ENCODE results near the gene PLAC8. TPM values are rescaled to one million over a fixed set of nuclear protein-coding genes. Genes with fewer than 3 reads are reported as not detected.

Gene PLAC8
- total and polyA plus RNA-seq, 12 donors = 0.39 to 9.4 (median 0.63) TPM

GRCh38 chr4:83139514-83140156, 25.1 kb upstream of the PLAC8 start:
- no peak for TF ChIP-seq CTCF (IDR thresholded peaks at IDR 0.05)
- no peak overlapping the region for H3K27ac ChIP-seq
- H3K9me3 ChIP-seq = peaks cover 0 to 9% (median 0%) of the 10 kb centered on the region in 11 donors
- no peak overlapping the region for H3K4me3 ChIP-seq
- H3K4me1 ChIP-seq = no peaks in the 10 kb centered on the region
- intact Hi-C loops (cut with DNase I) = no loop called here
- no peak for DNase-seq
- 84 to 87% methylated on average over 3 of the region's 3 CpGs for WGBS, 2 donors
- H3K36me3 ChIP-seq = no peaks in the 10 kb centered on the region
- no peaks in the 10 kb centered on the region for H3K27me3 ChIP-seq
- no peak for ATAC-seq

GRCh38 chr4:83138946-83139345, 24.4 kb upstream of the PLAC8 start:
- ATAC-seq (no peak), DNase-seq (no peak)
- Histone ChIP-seq H3K4me3 (no peak overlapping the region), H3K36me3 (no peaks in the 10 kb centered on the region), H3K4me1 (no peaks in the 10 kb centered on the region), H3K27ac (no peak overlapping the region), H3K9me3 (peaks cover 0 to 9% (median 0%) of the 10 kb centered on the region in 11 donors), H3K27me3 (no peaks in the 10 kb centered on the region)
- TF ChIP-seq CTCF (IDR thresholded peaks at IDR 0.05) = no peak
- 64 to 70% methylated on average over 4 of the region's 4 CpGs for WGBS, 2 donors
- intact Hi-C loops (cut with DNase I) = no loop called here

DNA sequence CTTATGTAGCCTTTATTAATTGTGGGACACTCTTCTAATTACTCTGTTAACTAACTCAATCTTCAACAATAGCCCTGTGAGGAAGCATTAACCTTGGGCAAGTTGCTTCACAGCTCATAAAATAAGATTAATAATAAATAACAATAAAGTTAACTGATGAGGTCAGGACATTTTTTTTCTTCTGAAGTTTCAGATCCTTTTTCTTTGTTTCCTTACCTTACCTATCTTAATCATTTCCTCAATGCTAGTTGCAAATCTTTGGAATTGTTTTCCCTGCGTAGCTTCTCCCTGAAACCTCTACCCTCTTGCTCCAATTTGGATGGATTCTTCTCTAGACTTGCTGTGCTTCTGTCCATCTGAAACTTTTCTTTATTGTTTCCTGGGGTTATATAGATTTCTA, 17.5 kb upstream of the PLAC8 start:
- intact Hi-C loops (cut with DNase I) = no loop called here
- Histone ChIP-seq H3K27ac (no peak overlapping the region), H3K36me3 (no peaks in the 10 kb centered on the region), H3K27me3 (no peaks in the 10 kb centered on the region), H3K9me3 (peaks cover 0 to 9% (median 0%) of the 10 kb centered on the region in 11 donors), H3K4me1 (peaks cover 0 to under 1% (median 0%) of the 10 kb centered on the region in 9 donors), H3K4me3 (no peak overlapping the region)
- 75 to 84% methylated on average over 1 of the region's 1 CpG for WGBS, 2 donors
- ATAC-seq (no peak), DNase-seq (no peak)
- TF ChIP-seq CTCF (IDR thresholded peaks at IDR 0.05) = no peak

DNA sequence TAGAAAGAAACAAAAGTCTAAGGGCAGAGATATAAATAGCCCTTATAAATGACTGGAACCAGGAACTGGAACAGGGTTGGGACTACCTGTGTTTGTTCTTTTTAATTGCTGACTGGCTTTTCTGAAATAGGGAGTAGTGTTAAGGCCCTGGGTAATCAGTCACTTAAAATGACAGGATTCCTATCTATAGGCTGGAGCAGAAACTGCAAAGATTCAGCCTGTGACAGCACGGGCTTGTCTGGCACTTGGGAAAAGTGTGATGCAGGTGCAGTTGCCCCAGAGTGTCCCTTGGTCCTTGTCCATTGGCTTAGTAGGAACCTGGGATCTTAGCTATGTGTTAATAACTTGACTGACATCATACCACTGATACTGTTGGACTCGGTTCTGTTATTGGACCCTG, 14.7 kb upstream of the PLAC8 start:
- Histone ChIP-seq H3K27me3 (no peaks in the 10 kb centered on the region), H3K9me3 (peaks cover 0 to 15% (median 0%) of the 10 kb centered on the region in 11 donors), H3K36me3 (no peaks in the 10 kb centered on the region), H3K4me3 (no peak overlapping the region), H3K27ac (no peak overlapping the region), H3K4me1 (peaks cover 0 to 17% (median 0%) of the 10 kb centered on the region in 9 donors)
- intact Hi-C loops (cut with DNase I) = no loop called here
- no peak for ATAC-seq
- 73 to 78% methylated on average over 2 of the region's 2 CpGs for WGBS, 2 donors
- TF ChIP-seq CTCF (IDR thresholded peaks at IDR 0.05) = no peak
- DNase-seq = no peak
